Right cardiac atrium (tissue), 5 donors: ENCODE results near the gene CATSPER4. TPM values are rescaled to one million over a fixed set of nuclear protein-coding genes. Genes with fewer than 3 reads are reported as not detected.

ENCODE experiments used
- ATAC-seq, 2 donors: fragments of 200-7000 bp; cut with Tn5 transposase; one replicate each; pipeline versions ENCODE4 v1.8.0 to v1.9.1; 2020; ENCODE audit warnings: moderate library complexity in 2 of 2, mild to moderate bottlenecking in 1 of 2
- DNase-seq, 3 donors: peaks; one replicate each; pipeline ENCODE4 v3.0.0-alpha.2; 2020
- H3K27ac ChIP-seq: one replicate; pipeline ENCODE4 v1.5.1; 2013; ENCODE audit warnings: mild to moderate bottlenecking, low read length, control low read depth, moderate library complexity
- H3K27me3 ChIP-seq: one replicate; pipeline ENCODE4 v1.6.1; 2013; ENCODE audit not compliant: control insufficient read depth, insufficient read depth
- H3K4me1 ChIP-seq: one replicate; pipeline ENCODE4 v1.6.1; 2013; ENCODE audit warnings: low read length; ENCODE audit not compliant: control insufficient read depth, insufficient read depth
- H3K4me3 ChIP-seq: one replicate; pipeline ENCODE4 v1.5.1; 2013; ENCODE audit warnings: low read length, control low read depth
- H3K9me3 ChIP-seq: one replicate; pipeline ENCODE4 v1.6.1; 2013; ENCODE audit warnings: low read length; ENCODE audit not compliant: control insufficient read depth
- WGBS: extraction: QIAGEN DNeasy Blood & Tissue Kit; methylation state at CpG from one replicate; pipeline ENCODE4 v1.1.7; 2013; 5-methylcytosine and 5-hydroxymethylcytosine counted together
- intact Hi-C, 4 donors: fragments of 100-400 bp; cut with DNase I; formaldehyde crosslinking; loops; one replicate each; pipeline versions ENCODE4 v1.11.0 to v1.14.0; 2022 to 2023
- polyA plus RNA-seq: library from polyadenylated mRNA; stranded (reverse); fragments of 200-250 nt; gene quantifications from one replicate; pipeline ENCODE4 v1.2.3, GENCODE V29; 2013
- total RNA-seq, 4 donors: library from RNA; stranded (reverse); fragmentation: NEBNext Ultra II Directional; extraction: Animal tissue kit (Norgen Biotek cat#: 25700); gene quantifications; one replicate each; pipeline ENCODE4 v1.2.1, GENCODE V29; 2021
- donor health status: healthy with polysubstance abuse.
- donor health status: DM: no; HTN: yes; CAD: no.
- donor health status: DM: no; HTN: no; CAD: no.
- donor health status: DM: no; HTN: yes; CAD: no; lungs with severe emphysema.
- donor health status: DM: yes; HTN: yes; CAD: no.

CATSPER4 gene
- total and polyA plus RNA-seq, 5 donors, result not detected

DNA sequence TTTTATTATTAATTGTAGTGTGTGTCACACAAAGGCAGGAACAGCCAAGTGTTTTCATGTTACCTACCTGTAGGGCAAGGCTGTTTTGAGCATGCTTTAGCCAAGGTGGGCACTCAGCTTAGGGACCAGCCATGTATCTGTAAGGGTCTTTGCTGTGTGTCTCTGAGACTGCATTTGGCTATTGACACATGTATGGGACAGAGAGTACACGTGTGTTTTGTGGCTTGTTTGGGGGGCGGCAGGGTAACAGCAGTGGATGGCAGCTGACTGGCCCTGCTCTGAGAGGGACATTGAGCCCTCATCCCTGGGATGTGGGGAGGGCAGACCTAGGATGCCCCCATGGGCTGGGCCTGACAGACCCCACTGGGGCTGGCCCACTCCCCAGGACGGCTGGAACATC is 6.9 kb downstream of the CATSPER4 start:
- Histone ChIP-seq H3K4me3 (no peak overlapping the region), H3K27ac (no peak overlapping the region), H3K4me1 (peaks cover 3% of the 10 kb centered on the region), H3K27me3 (no peaks in the 10 kb centered on the region), H3K9me3 (no peaks in the 10 kb centered on the region)
- 91% methylated on average over 3 of the region's 3 CpGs for WGBS
- ATAC-seq, result no peak
- intact Hi-C loops, result no loop called here
- DNase-seq, result no peak

DNA sequence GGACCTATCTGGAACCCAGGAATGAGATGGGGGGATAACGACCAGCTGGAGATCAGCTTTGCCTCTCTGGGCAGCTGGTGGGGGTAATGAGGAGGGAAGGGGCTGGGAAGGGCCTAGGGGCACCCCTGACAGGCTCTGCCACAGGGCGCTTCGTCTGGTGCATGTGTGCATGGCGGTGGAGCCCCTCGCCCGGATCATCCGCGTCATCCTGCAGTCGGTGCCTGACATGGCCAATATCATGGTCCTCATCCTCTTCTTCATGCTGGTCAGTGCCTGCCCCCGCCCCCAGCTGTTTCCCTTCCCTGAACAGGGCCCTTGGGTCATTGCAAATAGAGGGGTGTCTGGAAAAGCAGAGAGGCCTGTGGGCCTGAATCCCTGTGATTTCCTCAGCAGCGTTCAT is 7.4 kb downstream of the CATSPER4 start:
- Histone ChIP-seq H3K27me3 (no peaks in the 10 kb centered on the region), H3K4me3 (no peak overlapping the region), H3K4me1 (peaks cover 3% of the 10 kb centered on the region), H3K9me3 (no peaks in the 10 kb centered on the region), H3K27ac (no peak overlapping the region)
- DNase-seq (no peak), ATAC-seq (no peak)
- 86% methylated on average over 11 of the region's 11 CpGs for WGBS
- intact Hi-C loops, result no loop called here

DNA sequence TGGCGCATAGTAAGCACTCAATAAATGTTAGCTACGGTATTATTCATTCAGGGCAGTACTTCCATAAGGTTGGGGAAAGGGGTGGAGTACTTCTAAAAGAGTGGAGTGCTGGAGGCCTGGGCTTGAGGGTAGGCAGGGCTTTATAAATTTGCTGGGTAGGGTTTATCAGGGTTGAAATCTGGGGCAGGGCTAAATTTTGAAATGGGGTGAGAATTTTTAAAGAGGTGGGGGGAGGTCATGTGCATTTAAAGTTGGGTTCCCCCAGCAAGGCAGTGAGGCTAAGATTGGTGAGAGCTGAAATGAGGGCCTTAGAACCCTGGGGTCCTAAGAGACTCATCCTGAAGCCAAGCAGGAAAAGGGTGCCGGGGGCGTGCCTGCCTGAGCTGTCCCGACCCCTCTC is 10.0 kb downstream of the CATSPER4 start:
- Histone ChIP-seq H3K4me1 (peaks cover 3% of the 10 kb centered on the region), H3K9me3 (no peaks in the 10 kb centered on the region), H3K27ac (no peak overlapping the region), H3K4me3 (no peak overlapping the region), H3K27me3 (no peaks in the 10 kb centered on the region)
- WGBS, result 74% methylated on average over 5 of the region's 5 CpGs
- intact Hi-C loops, result no loop called here
- DNase-seq, result no peak
- no peak for ATAC-seq

DNA sequence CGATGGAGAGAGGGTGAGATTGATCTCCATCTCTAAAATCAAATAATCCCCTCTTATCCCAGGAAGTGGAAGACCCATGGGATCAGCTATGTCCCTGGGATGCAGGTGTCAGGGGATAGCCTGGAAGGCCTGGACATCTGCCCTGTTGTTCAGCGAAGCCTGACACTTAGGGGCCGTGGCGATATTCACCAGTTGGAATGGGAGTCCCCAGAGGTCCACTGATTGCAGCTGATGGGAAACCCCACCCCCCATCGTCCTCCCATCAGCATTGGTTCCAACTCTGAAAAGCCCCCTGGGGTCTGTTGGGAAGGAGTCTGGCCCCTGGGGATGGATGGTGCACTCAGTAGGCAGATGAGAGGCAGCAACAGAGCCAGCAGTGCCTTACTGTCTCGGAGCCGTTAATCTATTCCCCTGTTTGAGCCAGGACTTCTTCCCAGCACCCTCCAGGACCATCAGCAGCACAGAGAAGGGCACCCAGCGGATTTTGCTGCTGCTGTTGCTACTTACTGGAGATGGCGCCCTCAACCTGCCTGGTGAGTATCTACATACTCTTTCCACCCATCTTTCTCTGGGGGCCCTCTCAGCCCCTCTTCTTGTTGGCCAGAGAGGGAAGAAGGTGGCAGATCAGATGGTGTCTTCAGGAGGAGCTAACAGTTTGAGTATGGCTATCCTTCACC is 13.4 kb downstream of the CATSPER4 start:
- Histone ChIP-seq H3K4me3 (no peak overlapping the region), H3K9me3 (no peaks in the 10 kb centered on the region), H3K27me3 (no peaks in the 10 kb centered on the region), H3K27ac (no peak overlapping the region), H3K4me1 (peaks cover 3% of the 10 kb centered on the region)
- no peak for DNase-seq
- ATAC-seq, result no peak
- WGBS, result 75% methylated on average over 9 of the region's 9 CpGs
- intact Hi-C loops, result no loop called here

DNA sequence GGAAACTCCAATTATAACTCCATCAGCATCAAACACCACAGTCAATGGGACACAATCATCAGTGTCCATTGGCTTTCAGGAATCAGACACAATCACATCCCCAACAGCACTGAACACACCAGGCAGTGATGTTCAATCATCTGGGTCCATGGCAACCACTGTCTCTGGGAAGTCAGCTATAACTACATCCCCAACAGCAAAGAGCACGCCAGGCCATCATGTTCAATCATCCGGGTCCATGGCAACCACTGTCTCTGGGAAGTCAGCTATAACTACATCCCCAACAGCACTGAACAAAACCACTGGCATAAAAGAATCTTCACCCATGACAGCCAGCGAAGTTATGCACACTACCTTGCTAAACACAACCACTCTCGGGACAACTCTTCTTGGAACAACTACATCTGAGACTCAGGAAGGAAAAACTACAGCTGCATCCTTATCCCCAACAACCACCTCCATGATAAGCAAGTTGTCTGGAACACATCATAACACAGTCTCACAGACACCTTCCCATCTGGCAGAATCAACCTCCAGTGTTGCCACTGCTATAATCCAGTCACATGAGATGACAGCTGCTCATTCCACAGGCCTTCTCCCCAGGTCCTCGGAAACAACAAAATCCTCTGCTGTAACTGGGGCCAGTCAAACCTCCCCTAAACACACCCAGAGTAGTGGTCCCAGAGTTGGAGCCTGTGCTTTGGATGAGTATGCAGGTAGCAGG is 19.9 kb downstream of the CATSPER4 start:
- DNase-seq (no peak), ATAC-seq (peak; percentile 26 to 29)
- intact Hi-C loops, result no loop called here
- Histone ChIP-seq H3K4me3 (no peak overlapping the region), H3K27me3 (no peaks in the 10 kb centered on the region), H3K4me1 (no peaks in the 10 kb centered on the region), H3K9me3 (no peaks in the 10 kb centered on the region), H3K27ac (no peak overlapping the region)
- 50% methylated on average over 5 of the region's 5 CpGs for WGBS

DNA sequence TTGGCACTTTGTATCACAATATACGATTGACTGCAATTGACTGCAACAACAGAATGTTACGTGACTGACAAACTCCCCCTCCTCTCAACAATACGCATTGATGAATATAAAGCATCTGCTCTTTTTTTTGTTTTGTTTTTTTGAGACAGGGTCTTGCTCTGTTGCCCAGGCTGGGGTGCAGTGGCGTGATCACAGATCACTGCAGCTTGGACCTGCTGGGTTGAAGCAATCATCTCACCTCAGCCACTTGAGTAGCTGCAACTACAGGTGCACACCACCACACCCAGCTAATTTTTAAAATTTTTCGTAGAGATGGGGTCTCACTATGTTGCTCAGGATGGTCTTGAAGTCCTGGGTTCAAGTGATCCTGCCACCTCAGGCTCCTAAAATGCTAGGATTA is 22.3 kb downstream of the CATSPER4 start:
- no peak for ATAC-seq
- Histone ChIP-seq H3K4me1 (no peaks in the 10 kb centered on the region), H3K4me3 (no peak overlapping the region), H3K27me3 (no peaks in the 10 kb centered on the region), H3K9me3 (no peaks in the 10 kb centered on the region), H3K27ac (no peak overlapping the region)
- intact Hi-C loops, result no loop called here
- 85% methylated on average over 5 of the region's 5 CpGs for WGBS
- DNase-seq, result no peak

DNA sequence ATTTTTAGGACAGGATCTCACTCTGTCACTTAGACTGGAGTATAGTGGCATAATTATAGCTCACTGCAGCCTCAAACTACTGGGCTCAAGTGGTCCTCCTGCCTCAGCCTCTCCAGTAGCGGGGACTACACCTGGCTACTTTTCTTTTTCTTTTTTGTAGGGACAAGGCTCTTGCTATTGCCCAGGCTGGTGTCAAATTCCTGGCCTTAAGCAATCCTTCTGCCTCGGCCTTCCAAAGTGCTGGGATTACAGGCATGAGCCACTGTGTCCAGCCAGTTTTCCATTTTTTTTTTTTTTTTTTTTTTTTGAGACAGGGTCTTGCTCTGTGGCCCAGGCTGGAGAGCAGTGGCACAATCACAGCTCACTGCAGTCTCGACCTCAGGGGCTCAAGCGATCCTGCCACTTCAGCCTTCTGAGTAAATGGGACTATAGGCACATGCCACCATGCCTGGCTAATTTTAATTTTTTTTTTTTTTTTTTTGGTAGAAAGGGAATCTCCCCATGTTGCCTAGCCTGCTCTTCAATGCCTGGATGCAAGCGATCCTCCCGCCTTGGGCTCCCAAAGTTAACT is 23.0 kb downstream of the CATSPER4 start:
- no peaks in the 10 kb centered on the region for H3K9me3 ChIP-seq
- DNase-seq, result no peak
- H3K27me3 ChIP-seq, result no peaks in the 10 kb centered on the region
- H3K4me1 ChIP-seq, result no peaks in the 10 kb centered on the region
- no peak overlapping the region for H3K4me3 ChIP-seq
- WGBS, result 88% methylated on average over 6 of the region's 6 CpGs
- ATAC-seq, result no peak
- intact Hi-C loops, result no loop called here
- no peak overlapping the region for H3K27ac ChIP-seq

DNA sequence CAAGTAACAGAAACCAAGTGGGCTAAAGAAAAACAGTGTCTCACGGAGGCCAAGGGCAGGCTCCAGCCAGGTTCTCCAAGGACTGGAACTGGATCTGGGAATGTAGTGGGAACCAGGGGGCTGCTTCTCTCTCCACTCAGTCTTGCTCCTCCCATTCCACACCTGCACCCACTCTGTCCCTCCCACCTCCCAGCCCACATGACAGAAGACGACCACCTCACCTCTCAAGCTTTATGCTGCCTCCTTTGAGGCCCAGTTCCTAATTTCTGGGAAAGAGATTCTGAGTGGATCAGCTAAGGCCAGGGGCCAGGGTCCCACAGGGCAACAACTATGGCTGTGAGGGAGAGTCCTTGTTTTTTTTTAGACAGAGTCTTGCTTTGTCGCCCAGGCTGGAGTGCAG is 24.8 kb downstream of the CATSPER4 start:
- H3K4me1 ChIP-seq, result no peaks in the 10 kb centered on the region
- ATAC-seq, result no peak
- WGBS, result 43% methylated on average over 3 of the region's 3 CpGs
- H3K4me3 ChIP-seq, result no peak overlapping the region
- H3K9me3 ChIP-seq, result no peaks in the 10 kb centered on the region
- no peak overlapping the region for H3K27ac ChIP-seq
- H3K27me3 ChIP-seq, result no peaks in the 10 kb centered on the region
- intact Hi-C loops, result no loop called here
- DNase-seq, result no peak

DNA sequence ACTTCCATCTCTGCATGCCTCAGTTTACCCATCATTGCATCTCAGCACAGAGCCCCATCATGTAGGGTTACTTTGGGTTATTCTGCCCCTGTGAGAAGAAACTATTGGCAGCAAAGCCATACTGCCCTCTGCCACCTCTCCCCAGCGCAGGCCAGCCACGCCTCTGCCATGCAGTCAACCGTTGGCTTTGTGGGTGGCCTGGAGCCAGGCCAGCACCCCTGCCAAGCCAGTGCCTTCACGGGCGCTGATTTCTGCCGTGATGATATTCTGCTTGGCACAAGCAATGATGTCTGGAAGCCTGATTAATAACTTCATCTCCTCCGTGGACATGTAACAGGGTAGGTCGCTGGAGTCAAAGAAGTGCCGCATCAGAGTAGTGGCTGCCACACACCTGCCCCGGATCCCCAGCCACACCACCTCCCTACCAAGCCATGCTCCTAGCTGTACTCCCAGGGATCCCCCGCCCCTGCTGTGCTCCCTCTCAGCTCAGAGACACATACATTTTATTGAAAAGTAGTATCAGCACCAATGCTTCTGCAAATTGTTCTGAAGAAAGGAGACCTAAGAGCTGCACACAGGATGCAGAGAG is 28.6 kb downstream of the CATSPER4 start:
- Histone ChIP-seq H3K4me3 (no peak overlapping the region), H3K9me3 (no peaks in the 10 kb centered on the region), H3K27ac (no peak overlapping the region), H3K4me1 (no peaks in the 10 kb centered on the region), H3K27me3 (no peaks in the 10 kb centered on the region)
- DNase-seq (peak in 2 of 3 donors; percentile 58 to 73), ATAC-seq (peak; percentile 33 to 34)
- intact Hi-C loops, result no loop called here
- WGBS, result 54% methylated on average over 11 of the region's 11 CpGs

DNA sequence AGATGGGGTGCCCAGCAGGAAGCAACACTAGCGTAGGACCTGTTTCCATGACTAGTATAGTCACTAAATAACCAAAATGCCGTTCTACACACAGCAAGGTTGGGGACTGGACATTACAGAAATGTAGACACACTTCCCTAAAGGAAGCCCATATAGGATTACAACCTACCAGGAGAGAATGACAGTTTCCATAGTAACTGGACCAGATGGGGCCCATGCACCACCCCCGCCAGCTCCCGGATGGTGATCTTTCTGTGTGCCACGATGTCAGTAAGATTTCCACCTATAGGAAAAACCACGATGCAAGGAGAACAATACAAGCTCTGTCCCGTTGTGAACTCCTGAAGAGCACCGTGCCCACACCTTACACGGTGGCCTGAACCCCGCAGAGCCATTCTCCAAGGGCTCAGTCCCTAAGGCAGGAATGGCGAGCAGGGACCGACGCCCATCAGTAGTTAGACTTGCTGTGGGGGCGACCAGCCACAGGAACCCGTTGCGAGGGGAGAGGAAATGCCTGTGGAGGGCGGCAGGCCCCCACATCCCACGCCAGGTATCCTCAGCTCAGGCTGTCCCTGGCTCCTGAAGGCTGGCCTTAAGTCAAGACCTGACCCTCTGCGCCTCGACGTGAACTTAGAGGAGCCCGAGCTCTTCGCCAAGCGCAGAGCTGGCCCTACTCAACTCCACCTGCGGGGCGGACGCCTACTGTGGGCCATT is 30.0 kb downstream of the CATSPER4 start:
- Histone ChIP-seq H3K27ac (no peak overlapping the region), H3K27me3 (no peaks in the 10 kb centered on the region), H3K4me3 (no peak overlapping the region), H3K9me3 (no peaks in the 10 kb centered on the region), H3K4me1 (no peaks in the 10 kb centered on the region)
- DNase-seq (no peak), ATAC-seq (no peak)
- 64% methylated on average over 27 of the region's 27 CpGs for WGBS
- intact Hi-C loops, result no loop called here

DNA sequence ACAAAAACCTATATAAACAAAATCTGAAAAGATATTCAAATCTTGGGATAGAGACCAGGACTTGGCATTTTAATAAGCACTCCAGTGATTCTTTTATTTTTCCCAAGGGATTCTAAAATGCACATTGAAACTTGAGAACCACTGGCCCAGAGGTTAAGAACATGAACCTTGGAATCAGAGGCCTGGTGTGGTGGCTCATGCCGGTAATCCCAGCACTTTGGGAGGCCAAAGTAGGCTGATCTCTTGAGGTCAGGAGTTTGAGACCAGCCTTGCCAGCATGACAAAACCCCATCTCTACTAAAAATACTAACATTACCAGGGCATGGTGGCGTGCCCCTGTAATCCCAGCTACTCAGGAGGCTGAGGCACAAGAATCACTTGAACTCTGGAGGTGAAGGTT is 30.7 kb downstream of the CATSPER4 start:
- H3K4me1 ChIP-seq, result no peaks in the 10 kb centered on the region
- no peak for DNase-seq
- ATAC-seq, result no peak
- intact Hi-C loops, result no loop called here
- H3K27me3 ChIP-seq, result no peaks in the 10 kb centered on the region
- no peak overlapping the region for H3K27ac ChIP-seq
- no peak overlapping the region for H3K4me3 ChIP-seq
- 86% methylated on average over 2 of the region's 2 CpGs for WGBS
- no peaks in the 10 kb centered on the region for H3K9me3 ChIP-seq
